Hepatocyte (in vitro differentiated cells): ENCODE measurements around the gene YBEY. TPM values are rescaled to one million over a fixed set of nuclear protein-coding genes. Genes with fewer than 3 reads are reported as not detected.

ENCODE experiments used
- DNase-seq: peaks from one replicate; pipeline ENCODE4 v3.0.0-alpha.2; 2016; ENCODE audit warnings: low spot score
- H2AFZ ChIP-seq: fragments of 200-600 bp; sonication (generic); 2 replicates; pipeline ENCODE4 v1.6.0; 2016; ENCODE audit warnings: antibody characterized with exemption, mild to moderate bottlenecking
- H3K27ac ChIP-seq: fragments of 200-600 bp; sonication (generic); 2 replicates; pipeline ENCODE4 v1.5.1; 2016; ENCODE audit warnings: mild to moderate bottlenecking
- H3K27me3 ChIP-seq: fragments of 200-600 bp; sonication (generic); 2 replicates; pipeline ENCODE4 v1.6.1; 2016
- H3K36me3 ChIP-seq: fragments of 200-600 bp; sonication (generic); replicated peaks from 2 replicates; pipeline ENCODE4 v1.5.1; 2016; ENCODE audit warnings: low read depth; ENCODE audit not compliant: insufficient read depth
- H3K4me1 ChIP-seq: fragments of 200-600 bp; sonication (generic); 2 replicates; pipeline ENCODE4 v1.5.1; 2016; ENCODE audit warnings: mild to moderate bottlenecking, moderate library complexity; ENCODE audit not compliant: insufficient read depth
- H3K4me2 ChIP-seq: fragments of 200-600 bp; sonication (generic); 2 replicates; pipeline ENCODE4 v1.6.0; 2016
- H3K4me3 ChIP-seq: fragments of 200-600 bp; sonication (generic); 2 replicates; pipeline ENCODE4 v1.5.1; 2016; ENCODE audit warnings: mild to moderate bottlenecking
- H3K79me2 ChIP-seq: fragments of 200-600 bp; sonication (generic); 2 replicates; pipeline ENCODE4 v1.6.0; 2017; ENCODE audit warnings: mild to moderate bottlenecking
- H3K9me2 ChIP-seq: fragments of 200-600 bp; sonication (generic); replicated peaks from 2 replicates; pipeline ENCODE4 v1.6.0; 2017; ENCODE audit warnings: mild to moderate bottlenecking; ENCODE audit not compliant: insufficient read depth
- H3K9me3 ChIP-seq: fragments of 200-600 bp; sonication (generic); 2 replicates; pipeline ENCODE4 v1.5.1; 2016; ENCODE audit warnings: low read depth, mild to moderate bottlenecking
- H4K20me1 ChIP-seq: fragments of 200-600 bp; sonication (generic); 2 replicates; pipeline ENCODE4 v1.6.0; 2016; ENCODE audit warnings: mild to moderate bottlenecking; ENCODE audit not compliant: insufficient read depth, poor library complexity, severe bottlenecking
- EZH2 ChIP-seq: fragments of 200-600 bp; sonication (generic); IDR thresholded peaks from 2 replicates; pipeline ENCODE4 v1.6.1; 2016; ENCODE audit warnings: antibody characterized with exemption, mild to moderate bottlenecking, borderline replicate concordance
- EZH2phosphoT487 ChIP-seq: fragments of 200-600 bp; sonication (generic); IDR thresholded peaks from one replicate; pipeline ENCODE4 v1.6.1; 2018; ENCODE audit warnings: antibody characterized with exemption, mild to moderate bottlenecking, low read depth, moderate library complexity; ENCODE audit not compliant: unreplicated experiment, severe bottlenecking
- WGBS: methylation state at CpG from one replicate; pipeline ENCODE4 v1.1.6; 2016; ENCODE audit warnings: low lambda C conversion rate; ENCODE audit errors: missing lambda C conversion rate; 5-methylcytosine and 5-hydroxymethylcytosine counted together
- polyA plus RNA-seq: library from polyadenylated mRNA; unstranded; fragments of >200 nt; fragmentation: Nextera tagmentation; extraction: Ambion mirVana; gene quantifications from 2 replicates; pipeline ENCODE4 v1.2.1, GENCODE V29; 2016
- total RNA-seq: library from RNA; depleted of rRNA; stranded (reverse); fragments of >200 nt; gene quantifications from 2 replicates; pipeline ENCODE4 v1.2.3, GENCODE V29; 2014
- TF ChIP-seq, protein P1 (sequence below): fragments of 200-600 bp; sonication (generic); IDR thresholded peaks from 2 replicates; pipeline ENCODE4 v1.5.1; 2016; ENCODE audit warnings: antibody characterized with exemption, mild to moderate bottlenecking; ENCODE audit not compliant: poor library complexity

The YBEY gene
- total and polyA plus RNA-seq, 2 experiments from 2014 or later, result 13.9 to 25.4 TPM

DNA sequence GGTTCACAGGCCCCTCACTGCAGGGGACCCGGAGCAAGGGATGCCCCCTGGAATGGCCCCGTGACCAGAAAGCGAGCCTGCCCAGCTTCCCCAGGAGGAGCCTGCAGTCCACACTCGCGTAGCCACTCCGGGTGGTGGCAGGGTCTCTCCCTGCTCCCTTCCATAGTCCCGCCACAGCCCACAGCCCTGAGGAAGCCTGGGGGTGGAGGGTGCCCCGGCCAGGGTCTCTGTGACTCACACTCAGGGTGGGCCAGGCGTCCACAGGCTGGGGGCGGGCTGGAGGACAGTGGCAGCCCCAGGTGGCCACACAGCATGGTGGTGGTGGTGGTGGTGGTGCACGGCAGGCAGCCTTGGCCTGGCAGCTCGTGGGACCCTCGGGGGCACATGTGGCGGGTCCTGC is 15.6 kb downstream of the YBEY start:
- Histone ChIP-seq H3K36me3 (no peaks in the 10 kb centered on the region), H2AFZ (no peak overlapping the region), H3K79me2 (no peaks in the 10 kb centered on the region), H3K4me3 (no peak overlapping the region), H3K27ac (no peak overlapping the region), H3K4me2 (no peak overlapping the region), H3K4me1 (peaks cover 6% of the 10 kb centered on the region), H3K9me2 (no peaks in the 10 kb centered on the region), H3K9me3 (no peaks in the 10 kb centered on the region), H3K27me3 (no peaks in the 10 kb centered on the region), H4K20me1 (no peaks in the 10 kb centered on the region)
- no peak for TF ChIP-seq EZH2
- no peak for TF ChIP-seq EZH2phosphoT487
- TF ChIP-seq, protein P1, sequence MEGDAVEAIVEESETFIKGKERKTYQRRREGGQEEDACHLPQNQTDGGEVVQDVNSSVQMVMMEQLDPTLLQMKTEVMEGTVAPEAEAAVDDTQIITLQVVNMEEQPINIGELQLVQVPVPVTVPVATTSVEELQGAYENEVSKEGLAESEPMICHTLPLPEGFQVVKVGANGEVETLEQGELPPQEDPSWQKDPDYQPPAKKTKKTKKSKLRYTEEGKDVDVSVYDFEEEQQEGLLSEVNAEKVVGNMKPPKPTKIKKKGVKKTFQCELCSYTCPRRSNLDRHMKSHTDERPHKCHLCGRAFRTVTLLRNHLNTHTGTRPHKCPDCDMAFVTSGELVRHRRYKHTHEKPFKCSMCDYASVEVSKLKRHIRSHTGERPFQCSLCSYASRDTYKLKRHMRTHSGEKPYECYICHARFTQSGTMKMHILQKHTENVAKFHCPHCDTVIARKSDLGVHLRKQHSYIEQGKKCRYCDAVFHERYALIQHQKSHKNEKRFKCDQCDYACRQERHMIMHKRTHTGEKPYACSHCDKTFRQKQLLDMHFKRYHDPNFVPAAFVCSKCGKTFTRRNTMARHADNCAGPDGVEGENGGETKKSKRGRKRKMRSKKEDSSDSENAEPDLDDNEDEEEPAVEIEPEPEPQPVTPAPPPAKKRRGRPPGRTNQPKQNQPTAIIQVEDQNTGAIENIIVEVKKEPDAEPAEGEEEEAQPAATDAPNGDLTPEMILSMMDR, result no peak
- no peak for DNase-seq
- 99% methylated on average over 14 of the region's 14 CpGs for WGBS

- no peaks in the 10 kb centered on the region for H3K36me3 ChIP-seq
- no peaks in the 10 kb centered on the region for H3K4me1 ChIP-seq
- no peak overlapping the region for H3K4me2 ChIP-seq
- H3K27me3 ChIP-seq, result no peaks in the 10 kb centered on the region
- no peak overlapping the region for H3K27ac ChIP-seq
- H3K9me2 ChIP-seq, result no peaks in the 10 kb centered on the region
- no peak for DNase-seq
- H4K20me1 ChIP-seq, result no peaks in the 10 kb centered on the region
- H3K79me2 ChIP-seq, result no peaks in the 10 kb centered on the region
- no peak overlapping the region for H2AFZ ChIP-seq
- no peak overlapping the region for H3K4me3 ChIP-seq
- no peaks in the 10 kb centered on the region for H3K9me3 ChIP-seq
- 97% methylated on average over 5 of the region's 5 CpGs for WGBS
- no peak for TF ChIP-seq EZH2
Measured at GRCh38 chr21:46304437-46304836, 18.3 kb downstream of the YBEY start.

- H3K79me2 ChIP-seq, result no peaks in the 10 kb centered on the region
- no peak overlapping the region for H3K4me2 ChIP-seq
- no peaks in the 10 kb centered on the region for H3K9me2 ChIP-seq
- H4K20me1 ChIP-seq, result no peaks in the 10 kb centered on the region
- no peak for DNase-seq
- no peaks in the 10 kb centered on the region for H3K9me3 ChIP-seq
- H3K4me3 ChIP-seq, result no peak overlapping the region
- H3K27me3 ChIP-seq, result no peaks in the 10 kb centered on the region
- TF ChIP-seq, protein P1, result no peak
- TF ChIP-seq EZH2phosphoT487 (no peak), EZH2 (no peak)
- 85% methylated on average over 11 of the region's 11 CpGs for WGBS
- H2AFZ ChIP-seq, result no peak overlapping the region
- H3K4me1 ChIP-seq, result no peaks in the 10 kb centered on the region
- H3K36me3 ChIP-seq, result no peaks in the 10 kb centered on the region
- H3K27ac ChIP-seq, result no peak overlapping the region
Measured at GRCh38 chr21:46304955-46305354, 18.8 kb downstream of the YBEY start.

DNA sequence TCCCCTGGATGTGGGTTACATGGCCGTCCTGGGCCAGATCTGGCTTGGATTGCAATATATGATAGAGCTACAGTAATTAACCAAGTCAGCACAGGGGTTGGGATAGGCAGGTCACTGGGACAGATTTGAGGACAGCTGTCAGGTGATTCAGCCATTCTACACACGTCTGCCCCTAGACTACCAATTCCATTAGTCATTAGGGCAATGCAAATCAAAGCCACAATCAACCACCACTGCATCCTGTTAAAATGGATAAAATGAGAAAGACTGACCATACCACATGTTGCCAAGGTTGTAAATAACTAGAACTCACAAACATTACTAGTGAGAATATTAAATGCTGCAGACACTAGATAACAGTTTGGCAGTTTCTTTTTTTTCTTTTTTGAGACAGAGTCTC is 21.5 kb downstream of the YBEY start:
- Histone ChIP-seq H3K4me3 (no peak overlapping the region), H3K9me3 (no peaks in the 10 kb centered on the region), H4K20me1 (no peaks in the 10 kb centered on the region), H3K27me3 (no peaks in the 10 kb centered on the region), H3K4me1 (no peaks in the 10 kb centered on the region), H3K79me2 (no peaks in the 10 kb centered on the region), H3K36me3 (no peaks in the 10 kb centered on the region), H2AFZ (no peak overlapping the region), H3K9me2 (no peaks in the 10 kb centered on the region), H3K4me2 (no peak overlapping the region), H3K27ac (no peak overlapping the region)
- 97% methylated on average over 2 of the region's 2 CpGs for WGBS
- no peak for DNase-seq
- no peak for TF ChIP-seq EZH2
- TF ChIP-seq EZH2phosphoT487, result no peak
- TF ChIP-seq, protein P1, result no peak
